Thymus (tissue), 11 donors: ENCODE data around the gene TAOK1. TPM values are rescaled to one million over a fixed set of nuclear protein-coding genes. Genes with fewer than 3 reads are reported as not detected.

Experiments
- DNase-seq, 9 donors: peaks; one replicate each; pipeline ENCODE4 v3.0.0-alpha.2; 2013; ENCODE audit warnings: low spot score in 9 of 9, low read depth in 6 of 9, missing footprints in 1 of 9
- H3K27ac ChIP-seq, 2 donors: one replicate each; pipeline ENCODE4 v1.5.1; 2013; ENCODE audit warnings: control low read depth in 1 of 2, low read depth in 1 of 2, low read length in 1 of 2, mild to moderate bottlenecking in 1 of 2, moderate library complexity in 1 of 2
- H3K27me3 ChIP-seq, 2 donors: one replicate each; pipeline ENCODE4 v1.5.1; 2013; ENCODE audit warnings: low read length in 1 of 2; ENCODE audit not compliant: control insufficient read depth in 2 of 2, insufficient read depth in 1 of 2
- H3K36me3 ChIP-seq, 2 donors: one replicate each; pipeline ENCODE4 v1.5.1; 2013; ENCODE audit warnings: low read length in 1 of 2, mild to moderate bottlenecking in 1 of 2, moderate library complexity in 1 of 2; ENCODE audit not compliant: control insufficient read depth in 2 of 2, insufficient read depth in 2 of 2
- H3K4me1 ChIP-seq, 2 donors: one replicate each; pipeline ENCODE4 v1.5.1; 2013; ENCODE audit warnings: low read length in 2 of 2; ENCODE audit not compliant: control insufficient read depth in 2 of 2, insufficient read depth in 2 of 2
- H3K4me3 ChIP-seq, 2 donors: one replicate each; pipeline ENCODE4 v1.5.1; 2013; ENCODE audit warnings: low read length in 2 of 2, control low read depth in 1 of 2, mild to moderate bottlenecking in 1 of 2
- H3K9me3 ChIP-seq, 2 donors: one replicate each; pipeline ENCODE4 v1.5.1; 2013; ENCODE audit warnings: low read length in 1 of 2, mild to moderate bottlenecking in 1 of 2; ENCODE audit not compliant: control insufficient read depth in 2 of 2, insufficient read depth in 1 of 2
- WGBS: extraction: QIAGEN DNeasy Blood & Tissue Kit; methylation state at CpG from one replicate; pipeline ENCODE4 v1.1.7; 2013; 5-methylcytosine and 5-hydroxymethylcytosine counted together
- polyA plus RNA-seq: library from polyadenylated mRNA; stranded (reverse); fragments of 200-250 nt; gene quantifications from one replicate; pipeline ENCODE4 v1.2.3, GENCODE V29; 2013
- total RNA-seq: library from RNA; stranded (reverse); fragments of 120-200 nt; gene quantifications from one replicate; pipeline ENCODE4 v1.2.4, GENCODE V29; 2013
- donor health status: healthy.

The TAOK1 gene
- total and polyA plus RNA-seq, 2 donors = 11.2 to 19.5 TPM

DNA sequence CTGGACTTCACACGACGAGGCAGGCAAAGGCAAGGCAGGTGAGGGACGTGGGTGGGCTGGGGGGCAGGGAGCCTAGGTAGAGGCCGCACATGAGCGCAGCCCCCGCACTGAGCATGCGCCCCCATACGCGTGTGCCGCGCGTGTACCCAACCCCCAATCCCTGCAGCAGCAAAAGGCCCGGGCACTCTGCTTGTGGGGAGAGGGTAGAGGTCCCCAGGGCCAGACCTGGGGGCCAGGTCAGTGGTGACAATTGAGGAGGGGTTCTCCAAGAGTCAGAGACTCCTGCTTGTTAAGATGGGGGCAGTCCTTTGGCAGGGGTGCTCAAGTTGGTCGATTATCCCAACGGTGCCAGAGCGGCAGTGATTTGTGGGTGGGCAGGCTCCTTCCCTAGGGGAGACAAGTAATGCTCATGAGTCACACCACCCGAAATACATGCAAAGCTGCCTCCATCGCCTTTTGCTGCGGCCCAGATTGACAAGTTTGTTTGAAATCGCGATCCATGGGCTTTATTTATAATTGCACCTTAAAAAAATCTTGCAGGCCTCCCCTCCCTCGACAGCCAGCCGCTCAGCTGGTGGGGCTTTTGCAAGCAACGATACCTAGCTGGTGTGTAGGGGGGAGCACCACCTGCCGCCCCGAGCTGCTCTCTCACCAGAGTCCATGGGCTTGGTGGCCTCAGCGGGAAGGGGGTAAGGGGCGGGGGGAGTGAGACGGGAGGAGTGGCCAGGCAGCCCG, 200.4 kb downstream of the TAOK1 start:
- Histone ChIP-seq H3K4me1 (peaks cover 49 to 66% of the 10 kb centered on the region in 2 donors), H3K4me3 (peak overlapping the region; percentile 16 to 54), H3K9me3 (peaks cover 0 to 8% of the 10 kb centered on the region in 2 donors), H3K27ac (peak overlapping the region; percentile 32 to 58), H3K36me3 (peaks cover 0 to 2% of the 10 kb centered on the region in 2 donors), H3K27me3 (peaks cover 0 to 21% of the 10 kb centered on the region in 2 donors)
- peak in 1 of 9 donors; percentile 49 for DNase-seq
- WGBS = 46% methylated on average over 30 of the region's 30 CpGs

DNA sequence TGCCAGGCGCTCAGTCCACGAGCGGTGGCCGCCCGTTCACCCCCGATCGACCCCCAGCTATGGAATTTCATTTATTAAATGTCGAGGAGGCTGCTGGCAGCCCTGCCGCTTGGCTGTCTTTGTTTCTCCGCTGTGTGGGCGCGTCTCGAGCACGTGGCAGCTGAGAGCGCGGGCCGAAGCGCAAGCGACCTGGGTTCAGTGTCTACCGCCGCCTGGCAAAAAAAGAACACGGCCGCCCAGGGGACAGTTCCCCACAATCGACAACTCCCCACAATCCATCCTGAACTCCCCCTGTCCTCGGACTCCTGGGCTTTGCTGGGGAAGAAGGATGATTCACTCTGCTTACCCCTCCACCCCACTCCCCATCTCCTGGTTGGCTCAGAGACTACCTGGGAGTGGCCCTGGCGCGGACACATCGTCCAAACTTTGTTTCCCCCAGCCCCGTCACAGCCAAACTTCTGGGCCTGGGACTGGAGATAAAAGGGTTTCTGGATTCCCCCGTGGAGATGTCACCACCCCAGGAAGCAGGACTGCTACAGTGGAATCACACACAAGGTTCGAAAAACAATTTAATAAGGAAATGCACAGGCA, 201.1 kb downstream of the TAOK1 start:
- peaks cover 0 to 2% of the 10 kb centered on the region in 2 donors for H3K36me3 ChIP-seq
- H3K9me3 ChIP-seq = peaks cover 0 to 8% of the 10 kb centered on the region in 2 donors
- 2% methylated on average over 31 of the region's 31 CpGs for WGBS
- DNase-seq = peak in 1 of 9 donors; percentile 63
- peak overlapping the region; percentile 32 to 58 for H3K27ac ChIP-seq
- H3K27me3 ChIP-seq = peaks cover 0 to 23% of the 10 kb centered on the region in 2 donors
- H3K4me3 ChIP-seq = peak overlapping the region; percentile 16 to 25
- peaks cover 45 to 64% of the 10 kb centered on the region in 2 donors for H3K4me1 ChIP-seq

DNA sequence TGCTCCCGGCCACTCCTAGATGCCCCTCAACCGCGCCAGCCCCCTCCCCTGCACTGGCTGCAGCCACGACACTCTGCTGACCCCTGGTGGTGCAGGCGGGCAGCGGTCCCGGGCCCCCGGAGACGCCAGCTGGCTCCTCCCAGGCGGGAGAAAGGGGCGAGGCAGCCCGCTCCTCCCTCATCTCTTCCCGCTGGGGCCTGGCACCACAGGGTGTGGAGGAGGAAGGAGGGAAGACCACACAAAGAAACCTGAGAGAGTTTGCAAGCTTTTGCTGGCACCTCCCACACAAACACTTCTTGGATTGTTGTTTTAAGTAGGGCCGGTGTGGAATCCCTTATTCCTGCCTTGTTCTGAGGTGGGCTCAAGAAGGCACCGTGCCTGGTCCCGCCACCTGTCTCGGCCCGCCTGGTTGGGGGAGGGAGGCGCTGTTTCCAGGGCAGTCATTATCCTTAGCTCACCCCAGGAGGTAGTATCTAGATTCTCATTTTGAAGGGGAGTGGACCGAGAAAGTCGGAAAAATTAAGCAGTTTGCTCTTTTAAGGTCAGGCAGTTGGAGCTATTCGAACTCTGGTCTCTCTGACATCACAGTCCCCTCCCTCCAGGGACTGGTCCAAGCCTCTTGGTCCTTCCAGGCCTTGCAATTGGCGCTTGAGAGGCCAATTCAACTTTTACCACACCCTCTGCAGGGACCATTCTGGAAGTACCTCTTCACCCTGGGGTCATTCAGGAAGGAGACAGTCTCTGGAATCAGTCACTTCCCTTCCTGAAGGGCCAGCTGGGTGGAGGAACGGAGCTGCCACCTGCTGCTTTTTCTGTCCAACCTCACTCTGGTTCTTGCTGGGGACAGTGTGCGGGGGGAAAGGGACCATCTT, 201.8 kb downstream of the TAOK1 start:
- H3K4me1 ChIP-seq = peaks cover 45 to 61% of the 10 kb centered on the region in 2 donors
- peaks cover 0 to 8% of the 10 kb centered on the region in 2 donors for H3K9me3 ChIP-seq
- peaks cover 0 to 23% of the 10 kb centered on the region in 2 donors for H3K27me3 ChIP-seq
- H3K27ac ChIP-seq = peak overlapping the region in 1 of 2 donors; percentile 15
- H3K36me3 ChIP-seq = peaks cover 0 to 2% of the 10 kb centered on the region in 2 donors
- peak overlapping the region; percentile 16 to 25 for H3K4me3 ChIP-seq
- WGBS = 21% methylated on average over 25 of the region's 25 CpGs
- peak in 3 of 9 donors; percentile 73 to 81 (median 81) for DNase-seq

DNA sequence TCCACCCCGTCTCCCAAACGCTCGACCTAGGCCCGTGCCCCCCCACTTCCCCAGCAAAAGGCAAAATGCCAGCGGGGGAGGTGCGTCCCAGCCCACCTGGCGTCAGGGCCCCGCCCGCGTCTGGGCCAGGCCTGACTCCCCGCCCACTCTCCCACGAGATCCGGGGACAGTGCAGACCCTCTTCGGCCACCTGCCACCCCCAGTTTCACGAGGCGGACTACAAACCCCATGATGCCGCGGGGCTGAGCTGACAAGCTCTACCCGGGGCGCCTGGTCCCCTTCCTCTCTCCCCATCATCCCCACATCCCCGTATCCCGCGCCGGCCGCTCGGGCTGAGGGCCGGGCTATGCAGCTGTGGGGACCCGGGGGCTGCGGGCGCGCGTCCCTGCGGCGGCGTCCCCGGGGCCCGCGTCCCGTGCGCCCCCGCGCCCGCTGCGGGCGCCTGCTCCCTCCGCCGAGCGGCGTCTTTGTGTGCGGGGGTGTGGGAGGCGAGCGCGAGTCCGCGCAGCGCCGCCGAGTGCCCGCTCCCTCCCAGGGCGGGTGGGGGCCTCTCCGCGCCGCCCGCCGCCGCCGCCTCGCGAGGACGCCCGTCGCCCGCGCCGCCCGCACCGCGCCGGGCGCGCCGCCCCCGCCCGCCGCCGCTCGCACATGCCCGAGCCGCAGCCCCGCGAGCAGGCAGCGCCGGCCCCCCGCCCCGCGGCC, 202.8 kb downstream of the TAOK1 start, which contains the start of gene ANKRD13B:
Gene ANKRD13B, plus strand, starts transcription at position 283 of the 702 bp plus-strand sequence. CDS start 490 bp downstream, outside the sequence.
- under 1% methylated on average over 95 of the region's 96 CpGs for WGBS
- DNase-seq = peak in 1 of 9 donors; percentile 54

DNA sequence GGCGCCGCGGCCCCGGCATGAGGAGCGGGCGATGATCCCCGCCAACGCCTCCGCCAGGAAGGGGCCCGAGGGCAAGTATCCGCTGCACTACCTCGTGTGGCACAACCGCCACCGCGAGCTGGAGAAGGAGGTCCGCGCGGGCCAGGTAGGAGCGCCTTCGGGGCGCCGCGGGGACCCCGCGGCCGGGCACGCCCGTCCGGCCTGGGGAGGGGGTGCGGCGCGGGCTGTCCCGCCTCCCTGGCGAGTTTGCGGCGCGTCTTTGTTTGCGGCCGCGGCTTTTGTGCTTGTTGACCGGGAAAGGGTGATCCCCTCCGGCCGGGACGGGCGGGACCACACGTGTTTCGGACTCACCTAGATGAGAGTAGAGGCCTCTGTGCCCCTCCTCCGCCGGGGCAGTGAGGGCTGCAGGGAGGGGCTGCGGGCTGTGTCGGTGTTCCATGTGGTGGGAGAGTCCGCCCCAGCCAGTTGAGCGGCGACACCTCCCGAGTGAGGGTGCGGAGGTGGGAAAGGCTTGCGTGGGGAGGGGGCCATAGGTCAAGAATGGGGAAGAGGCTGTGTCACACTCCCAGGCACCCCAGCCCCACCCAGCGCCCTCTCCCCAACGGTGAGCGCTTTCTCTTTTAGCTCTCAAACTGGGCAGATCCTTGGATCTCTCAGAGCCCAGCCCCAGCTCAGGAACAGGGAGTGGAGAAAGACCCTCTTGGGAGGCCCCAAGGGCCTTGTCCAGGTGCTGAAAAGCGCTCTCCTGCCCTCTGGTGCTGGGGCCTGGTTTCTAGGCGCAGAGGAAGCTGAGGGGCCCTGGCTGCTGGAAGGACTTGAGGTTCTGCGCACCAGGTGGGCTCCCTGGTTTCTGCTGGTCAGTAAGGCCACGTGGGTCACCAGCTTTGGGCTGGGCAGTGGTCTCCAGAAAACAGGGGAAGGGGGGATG, 203.7 kb downstream of the TAOK1 start:
- Histone ChIP-seq H3K36me3 (no peaks in the 10 kb centered on the region), H3K9me3 (peaks cover 0 to 8% of the 10 kb centered on the region in 2 donors), H3K27ac (peak overlapping the region in 1 of 2 donors; percentile 3), H3K4me1 (peaks cover 37 to 44% of the 10 kb centered on the region in 2 donors), H3K27me3 (peaks cover 0 to 24% of the 10 kb centered on the region in 2 donors), H3K4me3 (peak overlapping the region; percentile 42 to 84)
- peak in 1 of 9 donors; percentile 51 for DNase-seq
- 4% methylated on average over 63 of the region's 64 CpGs for WGBS

More for the DNA sequence above, 202.8 kb downstream of the TAOK1 start, which contains the start of gene ANKRD13B:
- peaks cover 0 to 8% of the 10 kb centered on the region in 2 donors for H3K9me3 ChIP-seq
- peaks cover 44 to 53% of the 10 kb centered on the region in 2 donors for H3K4me1 ChIP-seq
- no peaks in the 10 kb centered on the region for H3K36me3 ChIP-seq
- H3K27ac ChIP-seq = peak within 1 kb of the TSS in 1 of 2 donors; percentile 15
- peak within 1 kb of the TSS; percentile 52 to 84 for H3K4me3 ChIP-seq
- peaks cover 0 to 23% of the 10 kb centered on the region in 2 donors for H3K27me3 ChIP-seq

DNA sequence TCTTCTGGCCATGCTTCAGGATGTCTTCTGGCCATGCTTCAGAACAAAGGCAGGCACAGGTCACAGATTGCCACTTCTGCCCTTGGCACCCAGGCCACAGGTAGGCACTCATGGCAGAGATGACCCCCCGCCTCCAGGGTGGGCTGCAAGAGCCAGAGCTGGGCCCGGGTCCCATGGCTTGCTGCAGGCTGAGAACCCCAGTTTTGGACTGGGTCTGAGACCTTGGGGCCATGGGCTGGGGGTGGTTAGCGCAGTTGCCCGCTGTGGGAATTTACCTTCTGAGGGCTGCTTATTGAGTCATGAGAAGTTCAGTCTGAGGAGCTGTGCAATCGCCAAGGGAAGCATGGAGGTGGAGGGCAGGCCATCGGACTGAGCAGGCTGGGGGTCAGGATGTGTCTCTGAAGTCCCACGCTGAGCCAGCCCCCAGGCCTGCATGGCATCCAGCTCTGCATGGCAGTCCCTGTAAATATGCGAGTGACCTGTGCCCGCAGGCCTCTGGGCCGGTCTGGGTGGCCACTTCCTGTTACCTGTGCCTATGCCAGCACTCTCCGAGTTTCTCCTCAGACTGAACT, 204.4 kb downstream of the TAOK1 start:
- Histone ChIP-seq H3K4me1 (peaks cover 37 to 44% of the 10 kb centered on the region in 2 donors), H3K27me3 (peaks cover 0 to 25% of the 10 kb centered on the region in 2 donors), H3K27ac (no peak overlapping the region), H3K4me3 (no peak overlapping the region), H3K36me3 (no peaks in the 10 kb centered on the region), H3K9me3 (peaks cover 0 to 8% of the 10 kb centered on the region in 2 donors)
- WGBS = 96% methylated on average over 11 of the region's 11 CpGs
- no peak for DNase-seq

DNA sequence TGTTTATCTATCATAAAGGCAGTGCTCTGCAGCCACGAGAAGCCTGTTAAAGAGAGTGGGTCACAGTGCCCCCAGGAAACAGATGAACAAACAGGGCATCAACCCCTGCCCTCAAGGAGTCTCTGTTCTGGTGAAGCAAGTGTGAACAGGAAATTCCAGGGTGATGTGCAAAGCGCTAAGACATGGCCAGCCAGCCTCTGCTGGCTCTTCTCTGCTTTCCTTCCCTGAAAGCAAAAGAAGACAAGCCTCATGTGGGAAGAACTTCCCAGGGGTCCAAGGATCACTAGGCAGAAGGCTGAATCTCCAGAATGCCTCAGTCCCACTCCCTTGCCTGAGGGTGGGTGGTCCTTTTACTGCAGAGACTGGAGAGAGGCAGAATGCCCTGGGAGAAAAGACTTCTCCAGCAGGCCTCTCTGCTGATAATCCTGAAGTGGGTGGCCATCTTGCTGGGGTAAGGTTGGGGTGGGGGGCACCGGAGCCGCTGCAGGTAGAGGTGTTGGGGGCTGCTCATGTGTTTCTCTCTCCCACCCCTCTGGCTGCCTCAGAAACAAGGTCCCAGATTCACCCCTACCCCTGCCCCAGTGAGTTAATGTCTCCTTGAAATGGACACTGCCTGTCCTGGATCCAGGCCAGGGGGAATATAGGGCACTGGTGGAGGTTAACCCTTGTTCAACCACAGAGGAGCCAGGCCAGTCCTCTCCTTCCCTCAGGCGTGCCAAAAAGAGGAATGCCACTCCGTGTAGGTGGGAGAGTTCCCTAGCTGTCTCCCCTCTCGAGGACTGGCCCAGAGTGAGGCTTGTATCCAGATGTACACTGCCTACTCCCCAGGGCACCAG, 205.2 kb downstream of the TAOK1 start:
- Histone ChIP-seq H3K4me3 (no peak overlapping the region), H3K36me3 (no peaks in the 10 kb centered on the region), H3K9me3 (peaks cover 0 to 8% of the 10 kb centered on the region in 2 donors), H3K27ac (no peak overlapping the region), H3K27me3 (peaks cover 0 to 25% of the 10 kb centered on the region in 2 donors), H3K4me1 (peaks cover 31 to 37% of the 10 kb centered on the region in 2 donors)
- DNase-seq = no peak
- 92% methylated on average over 7 of the region's 7 CpGs for WGBS
